ENCODE measurements around the gene RAP1GDS1.
"Not testable (repeated sequence)": the region's sequence is repeated elsewhere in the genome, so short reads cannot be mapped to it uniquely, and the experiment has no call there.

Gene RAP1GDS1

DNA sequence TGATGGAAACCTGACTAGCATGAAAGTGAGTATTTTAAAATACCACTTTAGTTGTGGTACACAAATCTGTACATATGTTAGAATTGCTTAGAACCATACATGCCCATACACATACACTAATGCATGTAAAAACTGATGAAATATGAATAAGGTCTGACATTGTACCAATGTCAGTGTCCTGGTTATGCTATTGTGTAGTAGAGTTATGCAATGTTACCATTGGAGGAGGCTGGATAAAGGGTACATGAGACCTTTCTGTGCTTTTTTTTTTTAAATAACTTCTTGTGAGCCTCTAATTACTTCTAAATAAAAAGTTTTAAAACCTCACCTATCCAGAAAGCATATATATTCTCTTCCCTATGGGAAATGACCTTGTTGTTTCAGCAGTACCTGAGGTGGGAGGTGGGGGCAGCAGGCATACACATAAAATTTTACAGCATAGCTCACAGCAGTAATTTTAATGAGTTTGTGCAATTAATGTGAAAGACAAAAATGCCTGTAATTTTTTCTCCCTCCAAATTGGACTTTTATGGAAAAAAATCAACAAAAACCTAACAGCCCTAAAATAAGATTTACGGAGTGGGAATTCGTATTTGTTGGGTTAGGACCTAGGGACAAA is 97.6 kb downstream of the RAP1GDS1 start:
- no peak for DNase-seq

DNA sequence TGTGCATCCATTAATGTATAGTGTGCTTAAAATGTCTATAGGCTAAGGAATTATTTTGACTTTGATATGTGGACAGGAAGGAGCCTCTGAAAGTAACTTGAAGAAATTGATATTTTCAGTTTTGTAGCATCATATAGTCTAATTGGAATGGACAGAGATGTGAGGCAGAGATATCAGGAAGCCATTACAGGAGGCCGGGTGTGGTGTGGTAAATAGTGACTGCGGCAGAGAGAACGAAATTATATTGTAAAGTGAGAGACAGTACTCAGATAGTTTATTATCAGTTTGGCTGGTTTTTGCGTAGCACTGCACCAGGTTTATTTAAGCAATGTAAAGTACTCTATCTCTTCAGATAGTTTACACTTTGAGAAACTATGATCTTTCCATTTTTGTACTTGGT is 98.5 kb downstream of the RAP1GDS1 start:
- DNase-seq, result no peak

DNA sequence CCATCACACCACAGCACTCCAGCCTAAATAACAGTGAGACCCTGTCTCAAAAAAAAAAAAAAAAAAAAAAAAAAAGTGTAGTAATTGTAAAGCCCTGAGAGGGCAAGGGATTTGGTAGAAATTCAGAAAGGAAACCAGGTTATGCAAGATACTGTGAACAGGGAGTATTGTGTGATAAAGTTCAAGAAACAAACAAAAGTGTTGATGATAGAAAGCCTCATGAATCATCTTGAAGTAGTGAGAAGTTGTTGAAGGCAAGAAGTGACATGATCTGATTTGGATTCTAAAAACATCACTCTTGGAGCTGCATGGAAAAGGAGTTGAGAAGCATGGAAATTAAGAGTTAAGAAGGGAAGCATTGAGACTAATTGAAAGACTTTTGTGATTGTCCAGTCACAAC is 102.2 kb downstream of the RAP1GDS1 start:
- DNase-seq, result no peak

DNA sequence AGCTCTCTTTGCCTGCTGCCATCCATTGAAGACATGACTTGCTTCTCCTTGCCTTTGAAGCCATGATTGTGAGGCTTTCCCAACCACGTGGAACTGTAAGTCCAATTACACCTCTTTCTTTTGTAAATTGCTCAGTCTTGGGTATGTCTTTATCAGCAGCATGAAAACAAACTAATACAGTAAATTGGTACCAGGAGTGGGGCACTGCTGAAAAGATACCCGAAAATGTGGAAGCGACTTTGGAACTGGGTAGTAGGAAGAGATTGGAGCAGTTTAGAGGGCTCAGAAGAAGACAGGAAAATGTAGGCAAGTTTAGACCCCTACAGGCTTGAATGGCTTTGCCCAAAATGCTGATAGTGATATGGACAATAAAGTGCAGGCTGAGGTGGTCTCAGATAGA is 105.1 kb downstream of the RAP1GDS1 start:
- DNase-seq, result not testable (repeated sequence)

DNA sequence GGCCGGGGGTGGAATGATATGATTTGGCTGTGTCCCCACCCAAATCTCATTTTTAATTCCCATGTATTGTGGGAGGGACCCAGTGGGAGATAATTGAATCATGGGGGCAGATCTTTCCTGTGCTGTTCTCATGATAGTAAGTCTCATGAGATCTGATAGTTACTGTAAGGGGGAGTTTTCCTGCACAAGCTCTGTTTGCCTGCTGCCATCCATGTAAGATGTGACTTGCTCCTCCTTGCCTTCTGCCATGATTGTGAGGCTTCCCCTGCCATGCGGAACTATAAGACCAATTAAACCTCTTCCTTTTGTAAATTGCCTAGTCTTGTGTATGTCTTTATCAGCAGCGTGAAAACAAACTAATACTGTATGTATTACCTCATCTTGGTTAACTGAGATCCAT is 106.8 kb downstream of the RAP1GDS1 start:
- DNase-seq, result not testable (repeated sequence)

DNA sequence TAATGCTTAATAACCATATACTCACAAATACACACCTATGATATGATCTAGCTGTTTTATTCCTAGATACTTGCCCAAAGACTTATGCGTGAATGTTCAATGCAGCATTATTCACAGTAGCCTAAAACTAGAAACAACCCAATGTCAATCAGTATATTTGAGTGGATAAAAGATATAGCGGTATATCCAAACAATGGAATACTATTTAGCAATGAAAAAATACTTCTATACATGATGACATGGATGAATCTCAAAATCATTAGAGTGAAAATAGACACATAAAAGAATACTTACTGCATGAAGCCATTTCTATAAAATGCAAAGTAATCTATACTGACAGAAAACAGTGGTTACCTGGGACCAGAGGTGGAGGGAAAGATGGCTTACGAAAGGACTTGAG is 108.1 kb downstream of the RAP1GDS1 start:
- no peak for DNase-seq

DNA sequence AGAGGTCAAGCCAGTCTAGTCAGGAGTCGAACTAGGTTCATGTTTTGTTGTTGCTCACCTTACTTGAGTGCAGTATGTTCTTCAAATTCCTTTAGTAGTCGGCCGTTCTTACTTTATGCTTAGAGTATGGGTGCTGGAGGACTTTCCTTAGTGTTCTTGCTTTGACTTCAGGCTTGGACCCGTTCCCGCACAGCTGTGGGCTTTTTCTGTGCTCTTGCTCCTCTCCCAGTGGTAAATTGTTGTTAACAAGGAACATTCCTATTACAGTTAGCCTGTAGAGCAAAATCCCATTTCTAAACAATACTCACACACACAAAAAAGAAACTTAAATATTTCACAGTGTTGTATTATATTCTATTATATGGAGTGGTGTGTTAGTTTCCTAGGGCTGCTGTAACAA is 113.5 kb downstream of the RAP1GDS1 start:
- DNase-seq, result no peak

DNA sequence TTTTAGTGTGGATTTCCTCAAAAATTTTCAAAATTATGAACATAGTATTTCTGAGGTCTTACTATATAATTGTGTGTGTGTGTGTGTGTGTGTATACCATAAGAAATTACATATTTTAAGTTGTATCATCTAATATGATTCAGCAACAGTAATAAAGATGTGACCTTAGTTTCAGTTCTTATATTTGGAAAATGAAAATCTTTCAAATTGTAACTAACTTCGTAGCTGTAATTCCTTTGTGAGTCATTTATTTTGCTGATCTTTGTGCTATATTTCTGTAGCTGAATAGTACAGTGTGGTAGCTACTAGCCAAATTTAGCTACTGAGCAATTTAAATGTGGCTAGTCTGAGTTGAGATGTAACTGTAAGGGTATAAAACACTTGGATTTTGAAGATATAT is 116.4 kb downstream of the RAP1GDS1 start:
- no peak for DNase-seq

DNA sequence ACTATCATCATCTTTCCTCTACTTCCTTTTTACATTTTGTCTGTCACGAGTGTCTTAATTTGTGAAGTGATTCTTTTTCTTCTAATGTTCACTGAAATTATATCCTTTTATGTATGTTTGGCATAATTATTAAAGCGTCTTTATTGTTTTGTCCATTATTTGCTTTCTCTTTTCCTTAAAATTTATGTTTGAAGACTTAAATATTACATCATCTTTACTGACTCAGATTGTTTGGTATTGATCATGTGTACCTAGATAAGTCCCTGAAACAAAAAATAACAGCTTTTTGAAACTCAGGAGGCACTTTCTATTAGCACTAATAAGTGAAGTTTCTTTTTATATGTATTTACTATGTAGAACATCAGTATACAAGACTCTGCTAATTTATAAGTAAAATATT is 120.1 kb downstream of the RAP1GDS1 start:
- no peak for DNase-seq

DNA sequence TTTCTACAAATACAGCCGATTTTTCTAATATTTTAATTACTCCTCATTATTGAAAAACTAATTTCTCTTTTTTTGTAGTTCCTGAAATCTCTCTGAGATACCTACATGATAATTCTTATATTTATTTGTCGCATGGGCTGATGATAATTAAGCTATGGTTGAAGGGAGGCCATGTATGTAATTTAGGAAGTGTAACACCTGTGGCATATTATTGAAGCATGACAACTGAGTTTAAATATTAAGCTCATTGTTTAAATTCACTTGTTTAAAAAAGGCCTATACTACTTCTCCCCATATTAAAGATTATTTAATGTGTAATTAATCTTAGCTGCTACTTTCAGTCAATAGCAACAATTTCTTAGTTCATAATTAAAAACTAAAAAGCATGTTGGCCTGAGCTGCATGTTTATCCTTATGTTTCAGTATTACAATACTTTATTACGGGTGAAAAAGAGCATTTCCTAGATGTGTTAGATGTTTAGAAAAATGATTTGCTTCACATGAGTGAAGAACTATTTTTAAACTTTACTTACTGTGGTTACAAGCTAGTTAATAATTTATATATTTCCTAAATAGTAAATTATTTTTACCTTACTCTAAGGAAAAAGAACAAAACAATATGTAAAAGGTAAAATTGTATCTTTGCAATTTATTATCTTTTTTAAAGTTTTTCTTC is 122.4 kb downstream of the RAP1GDS1 start:
- no peak for DNase-seq

DNA sequence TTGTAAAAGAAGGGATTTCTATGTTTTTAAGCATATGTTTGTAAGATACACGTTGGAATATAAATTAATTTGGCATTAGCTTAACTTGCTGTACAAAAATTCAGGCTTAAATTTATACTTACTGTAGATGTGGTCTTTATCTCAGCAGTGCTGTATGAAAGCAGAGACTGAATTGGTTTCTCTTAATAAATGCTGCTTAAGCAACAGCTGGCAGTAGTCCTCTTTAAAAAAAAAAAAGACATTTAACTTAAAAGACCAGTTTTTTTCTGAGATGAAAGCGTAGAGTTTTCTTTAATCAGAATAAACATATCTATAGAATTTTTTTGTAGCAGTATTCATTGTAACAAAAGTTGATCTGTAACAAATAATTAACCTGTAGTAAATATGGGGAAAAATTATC is 124.6 kb downstream of the RAP1GDS1 start:
- DNase-seq, result no peak

DNA sequence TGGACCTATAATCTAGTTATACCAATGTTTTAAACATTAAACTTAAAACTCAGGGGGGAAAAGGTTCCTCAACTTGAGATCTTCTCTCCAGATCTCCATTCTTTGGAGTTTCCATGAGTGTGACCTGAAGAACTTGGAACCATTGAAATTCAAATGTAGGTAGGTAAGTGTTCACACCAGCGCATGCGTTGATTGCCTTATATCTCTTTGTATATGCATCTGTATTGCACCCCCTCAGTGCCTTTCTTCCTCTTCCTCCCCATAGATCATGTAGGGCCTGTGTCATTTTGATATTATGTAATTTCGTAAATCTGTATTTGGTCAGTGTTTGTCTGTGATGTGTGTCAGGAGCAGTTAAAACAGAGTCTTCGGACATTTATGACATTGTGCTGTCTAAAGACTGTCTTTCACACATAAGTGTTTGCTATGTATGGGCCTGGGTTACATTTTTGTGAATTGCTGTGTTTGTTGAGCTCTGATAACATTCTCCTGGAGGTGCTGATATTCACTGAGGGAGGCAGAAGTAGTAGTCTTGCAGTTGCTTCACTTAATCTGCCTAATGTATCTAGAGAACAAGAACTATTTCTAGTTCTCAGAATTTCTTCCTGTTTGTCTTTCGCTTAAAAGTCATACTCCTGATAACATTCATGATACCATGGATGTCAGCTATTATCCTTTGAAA is 126.3 kb downstream of the RAP1GDS1 start:
- DNase-seq, result no peak

DNA sequence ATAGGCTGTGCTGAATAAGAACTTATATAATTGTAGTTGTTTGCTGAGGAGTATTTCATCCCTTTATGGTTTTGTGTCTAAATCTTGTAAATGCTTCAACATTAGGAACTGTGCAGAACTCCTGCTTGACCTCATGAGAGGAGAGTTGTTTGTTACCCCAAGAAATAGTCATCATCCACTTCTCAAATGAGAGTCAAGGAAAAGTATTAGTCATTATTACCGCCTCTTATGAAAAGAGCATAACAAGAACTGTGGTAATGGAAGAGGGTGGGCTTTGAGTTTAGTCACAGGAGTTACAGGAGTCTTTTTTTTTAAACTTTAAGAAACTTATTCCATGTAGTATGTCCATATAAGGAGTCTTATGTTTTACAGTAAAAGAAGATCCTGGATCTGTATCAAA is 132.9 kb downstream of the RAP1GDS1 start:
- DNase-seq, result no peak

DNA sequence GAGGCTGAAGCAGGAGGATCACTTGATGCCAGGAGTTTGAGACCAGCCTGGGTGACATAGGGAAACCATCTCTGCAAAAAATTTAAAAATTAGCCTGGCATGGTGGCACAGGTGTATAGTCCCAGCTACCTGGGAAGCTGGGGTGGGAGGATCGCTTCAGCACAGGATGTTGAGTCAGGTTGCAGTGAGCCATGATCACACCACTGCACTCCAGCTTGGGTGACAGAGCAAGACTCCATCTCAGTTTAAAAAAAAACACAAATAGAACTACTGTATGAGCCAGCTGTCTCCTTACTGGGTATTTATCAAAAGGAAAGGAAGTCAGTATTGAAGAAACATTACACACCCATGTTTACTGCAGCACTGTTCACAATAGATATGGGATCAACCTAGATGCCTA is 138.7 kb downstream of the RAP1GDS1 start:
- DNase-seq, result no peak

DNA sequence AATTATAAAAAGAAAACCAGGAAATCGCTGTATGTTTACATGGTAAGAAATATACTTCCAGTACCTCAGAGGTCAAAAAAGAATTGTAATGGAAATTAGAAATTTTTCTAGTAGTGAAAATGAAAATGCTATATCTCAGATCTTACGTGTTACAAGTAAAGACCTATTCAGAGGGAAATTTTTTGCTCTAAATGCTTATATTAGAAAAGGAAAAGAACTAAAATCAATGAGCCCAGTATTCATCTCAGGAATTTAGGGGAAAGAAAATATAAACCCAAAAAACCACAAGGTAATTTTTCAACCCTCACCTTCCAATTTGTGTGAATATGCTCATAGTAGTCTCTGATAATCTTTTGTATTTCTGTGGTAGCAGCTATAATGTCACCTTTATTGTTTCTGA is 145.6 kb downstream of the RAP1GDS1 start:
- no peak for DNase-seq

DNA sequence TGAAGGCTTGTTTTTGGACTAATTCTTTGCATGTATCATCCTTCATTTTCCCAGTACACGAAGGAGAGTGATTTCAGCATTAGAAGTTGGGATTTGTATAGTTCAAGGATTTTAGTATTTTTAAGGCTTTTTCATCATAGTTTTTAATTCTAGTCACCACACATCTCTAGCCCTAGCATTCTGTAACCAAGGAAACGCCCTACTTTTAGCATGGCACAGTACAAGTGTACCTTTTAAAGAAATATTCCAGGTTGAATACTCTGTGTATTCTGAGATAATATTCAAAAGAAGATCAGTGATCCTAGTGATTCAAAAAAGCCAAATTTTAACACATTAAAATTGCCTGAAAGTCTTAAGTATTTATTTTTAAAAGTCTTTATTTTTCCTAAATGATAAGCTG is 150.5 kb downstream of the RAP1GDS1 start:
- DNase-seq, result no peak

DNA sequence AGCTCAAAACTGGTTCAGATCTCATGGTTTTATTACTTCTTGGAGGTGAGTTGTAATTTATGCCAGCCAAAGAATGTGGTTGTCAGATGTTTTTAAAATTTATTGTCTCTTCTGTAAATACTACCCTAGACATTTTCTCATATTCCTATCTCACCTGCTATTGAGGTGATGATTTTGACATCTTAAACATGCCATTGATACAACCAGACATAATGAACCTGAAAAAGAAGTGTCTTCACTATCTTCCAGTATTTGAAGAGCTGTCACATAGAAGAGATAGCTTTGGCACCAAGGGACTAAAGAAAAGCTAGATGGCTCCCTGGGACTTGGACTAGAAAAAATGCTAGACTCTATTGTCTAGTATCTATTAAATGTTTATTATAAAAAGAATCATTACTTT is 155.7 kb downstream of the RAP1GDS1 start:
- no peak for DNase-seq

DNA sequence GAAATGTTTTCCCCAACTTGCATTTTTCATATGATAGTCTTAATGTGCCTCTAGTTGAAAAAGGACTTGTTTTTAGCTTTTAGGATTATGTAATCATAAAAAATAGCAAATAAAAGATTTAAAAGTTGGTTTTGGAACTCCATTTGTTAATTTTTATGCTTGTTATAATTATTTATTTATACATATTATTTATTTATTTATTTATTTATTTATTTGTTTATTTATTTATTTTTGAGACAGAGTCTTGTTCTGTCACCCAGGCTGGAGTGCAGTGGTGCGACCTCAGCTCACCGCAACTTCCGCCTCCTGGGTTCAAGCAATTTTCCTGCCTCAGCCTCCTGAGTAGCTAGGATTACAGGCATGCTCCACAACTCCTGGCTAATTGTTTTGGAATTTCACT is 159.0 kb downstream of the RAP1GDS1 start:
- not testable (repeated sequence) for DNase-seq

DNA sequence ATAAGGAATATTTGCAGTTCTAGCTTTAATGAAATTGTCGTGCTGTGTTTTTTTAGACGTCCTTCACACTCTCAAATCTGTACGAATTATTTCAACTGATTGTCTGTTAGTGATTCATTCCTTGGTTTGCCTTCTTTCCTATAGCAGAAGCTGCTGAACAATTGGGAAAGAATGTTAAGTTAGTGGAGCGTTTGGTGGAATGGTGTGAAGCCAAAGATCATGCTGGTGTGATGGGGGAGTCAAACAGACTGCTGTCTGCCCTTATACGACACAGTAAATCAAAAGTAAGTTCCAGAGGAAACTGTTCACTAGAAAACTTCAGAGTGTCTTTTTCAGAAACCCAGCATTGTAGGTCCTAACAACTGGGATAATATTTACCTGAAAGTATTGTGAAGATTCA is 159.9 kb downstream of the RAP1GDS1 start:
- no peak for DNase-seq

DNA sequence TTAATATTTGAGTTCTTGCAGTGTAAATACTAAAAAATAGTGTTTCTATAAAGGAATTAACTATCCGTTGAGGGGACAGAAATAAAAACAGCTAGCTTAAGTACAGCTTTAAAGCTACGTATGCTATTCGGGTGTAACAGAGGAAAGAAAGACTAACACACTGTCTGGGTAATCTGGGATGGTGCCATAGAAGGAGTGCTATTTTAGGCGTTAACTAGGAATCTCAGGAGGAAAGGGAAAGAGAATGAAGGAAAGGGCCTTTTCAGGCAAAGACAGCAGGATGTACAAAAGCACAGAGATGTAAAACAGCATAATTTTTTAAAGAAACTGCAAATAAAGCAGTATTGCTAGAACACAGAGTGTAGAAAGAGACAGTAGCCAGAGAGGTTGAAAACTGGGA is 161.8 kb downstream of the RAP1GDS1 start:
- no peak for DNase-seq

DNA sequence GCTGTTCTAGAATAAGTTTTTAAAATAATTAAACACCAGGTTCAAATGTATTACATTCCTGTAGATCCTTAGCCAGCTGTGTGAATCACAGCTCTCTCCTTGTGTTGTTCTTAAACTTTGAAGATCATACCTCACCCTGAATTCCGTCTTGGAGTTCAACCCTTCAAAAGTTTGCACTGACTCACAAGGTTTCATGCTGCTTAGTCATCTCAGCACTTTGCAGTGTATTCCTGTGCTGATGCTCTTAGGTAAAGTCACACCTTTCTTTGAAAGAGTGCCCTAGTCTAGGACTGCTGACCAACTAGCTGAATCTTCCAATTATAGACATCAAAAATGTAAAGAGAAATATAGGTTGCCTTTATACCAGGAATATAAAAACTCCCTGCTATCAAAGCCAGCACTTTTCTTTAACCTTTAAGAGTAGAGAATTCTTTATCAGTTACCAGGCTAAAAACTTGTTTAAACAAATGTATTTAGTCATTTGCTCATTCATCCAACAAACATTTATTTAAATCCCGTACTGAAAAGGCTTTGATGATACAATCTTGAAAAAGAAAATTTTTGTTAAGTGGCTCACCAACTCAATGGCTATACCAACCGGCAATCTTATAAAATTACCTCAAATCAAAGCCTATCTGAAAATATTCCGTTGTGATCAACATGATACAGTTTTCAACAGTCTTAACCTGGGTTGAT is 169.7 kb downstream of the RAP1GDS1 start:
- DNase-seq, result no peak

DNA sequence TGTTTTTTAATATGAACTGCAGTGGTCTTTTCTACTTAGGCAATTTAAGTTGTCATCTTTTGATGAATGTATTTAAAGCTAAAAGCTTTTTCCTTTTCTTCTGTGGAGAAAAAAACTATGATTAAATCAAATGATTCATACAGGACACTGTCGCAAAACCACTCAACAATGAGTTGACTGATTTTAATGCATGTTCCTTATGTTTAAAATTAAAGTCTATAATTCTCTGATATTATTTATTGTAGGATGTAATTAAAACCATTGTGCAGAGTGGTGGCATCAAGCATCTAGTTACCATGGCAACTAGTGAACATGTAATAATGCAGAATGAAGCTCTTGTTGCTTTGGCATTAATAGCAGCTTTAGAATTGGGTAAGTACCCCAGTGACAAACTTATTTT is 172.5 kb downstream of the RAP1GDS1 start:
- DNase-seq, result no peak

DNA sequence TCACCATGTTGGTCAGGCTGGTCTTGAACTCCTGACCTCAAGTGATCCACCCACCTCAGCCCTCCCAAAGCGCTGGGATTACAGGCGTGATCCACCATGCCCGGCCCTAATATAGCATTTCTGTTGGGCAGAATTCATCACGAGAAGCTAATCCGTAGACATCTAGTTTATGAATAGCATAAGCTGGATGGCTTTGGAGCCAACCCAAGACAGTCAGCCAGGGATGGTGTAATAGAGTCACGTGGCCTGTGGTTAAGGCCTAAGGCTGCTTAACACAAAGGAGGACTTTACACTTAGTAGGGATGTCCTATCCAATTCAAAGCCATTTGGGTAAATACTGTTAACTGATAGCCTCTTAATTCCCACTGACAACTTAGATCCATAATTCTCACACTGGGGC is 173.6 kb downstream of the RAP1GDS1 start:
- DNase-seq, result no peak

DNA sequence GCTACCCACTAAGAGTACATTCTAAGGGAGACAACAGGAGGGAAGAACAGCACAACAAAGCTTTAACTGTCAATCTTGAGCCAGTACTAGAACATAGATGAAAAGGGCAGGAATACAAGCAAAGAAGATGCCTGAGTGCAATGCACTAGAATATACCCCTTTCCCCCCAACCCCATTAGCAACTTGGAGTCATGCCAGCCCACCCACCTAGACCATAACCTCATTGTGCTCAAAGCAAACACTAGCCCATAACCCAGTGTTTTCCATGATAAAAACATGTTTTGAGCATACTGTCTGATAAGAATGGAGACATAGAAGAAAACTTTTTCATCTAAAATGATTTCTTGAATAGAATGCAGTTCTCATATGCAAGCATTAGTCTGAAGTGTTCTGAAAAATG is 183.2 kb downstream of the RAP1GDS1 start:
- no peak for DNase-seq
